Nephron (organoid): Measurements from ENCODE around the gene ABCA7.

Source experiments
- H3K27ac Mint-ChIP-seq, 3 experiments: 2 replicates each; pipeline ENCODE4 v1.8.0; 2020; ENCODE audit warnings: mixed read lengths in 3 of 3, mild to moderate bottlenecking in 2 of 3, moderate library complexity in 1 of 3
- H3K27me3 Mint-ChIP-seq: 2 replicates; pipeline ENCODE4 v1.8.0; 2021; ENCODE audit warnings: low read depth, mild to moderate bottlenecking, moderate library complexity, mixed read lengths
- H3K36me3 Mint-ChIP-seq: 2 replicates; pipeline ENCODE4 v1.8.0; 2020; ENCODE audit warnings: low read depth, mixed read lengths
- H3K4me1 Mint-ChIP-seq: 2 replicates; pipeline ENCODE4 v1.8.0; 2020; ENCODE audit warnings: mixed read lengths
- H3K4me3 Mint-ChIP-seq, 3 experiments: 2 replicates each; pipeline ENCODE4 v1.8.0; 2020; ENCODE audit warnings: mild to moderate bottlenecking in 3 of 3, mixed read lengths in 3 of 3, moderate library complexity in 2 of 3
- H3K9me3 Mint-ChIP-seq: 2 replicates; pipeline ENCODE4 v1.8.0; 2020; ENCODE audit warnings: mixed read lengths
- TF ChIP-seq, protein P1 (sequence below), 3 experiments: fragments of 200-600 bp; sonication (generic); IDR thresholded peaks; one replicate each; pipeline ENCODE4 v1.5.0; 2021; ENCODE audit warnings: antibody characterized with exemption in 3 of 3; ENCODE audit not compliant: unreplicated experiment in 3 of 3

Gene ABCA7

DNA sequence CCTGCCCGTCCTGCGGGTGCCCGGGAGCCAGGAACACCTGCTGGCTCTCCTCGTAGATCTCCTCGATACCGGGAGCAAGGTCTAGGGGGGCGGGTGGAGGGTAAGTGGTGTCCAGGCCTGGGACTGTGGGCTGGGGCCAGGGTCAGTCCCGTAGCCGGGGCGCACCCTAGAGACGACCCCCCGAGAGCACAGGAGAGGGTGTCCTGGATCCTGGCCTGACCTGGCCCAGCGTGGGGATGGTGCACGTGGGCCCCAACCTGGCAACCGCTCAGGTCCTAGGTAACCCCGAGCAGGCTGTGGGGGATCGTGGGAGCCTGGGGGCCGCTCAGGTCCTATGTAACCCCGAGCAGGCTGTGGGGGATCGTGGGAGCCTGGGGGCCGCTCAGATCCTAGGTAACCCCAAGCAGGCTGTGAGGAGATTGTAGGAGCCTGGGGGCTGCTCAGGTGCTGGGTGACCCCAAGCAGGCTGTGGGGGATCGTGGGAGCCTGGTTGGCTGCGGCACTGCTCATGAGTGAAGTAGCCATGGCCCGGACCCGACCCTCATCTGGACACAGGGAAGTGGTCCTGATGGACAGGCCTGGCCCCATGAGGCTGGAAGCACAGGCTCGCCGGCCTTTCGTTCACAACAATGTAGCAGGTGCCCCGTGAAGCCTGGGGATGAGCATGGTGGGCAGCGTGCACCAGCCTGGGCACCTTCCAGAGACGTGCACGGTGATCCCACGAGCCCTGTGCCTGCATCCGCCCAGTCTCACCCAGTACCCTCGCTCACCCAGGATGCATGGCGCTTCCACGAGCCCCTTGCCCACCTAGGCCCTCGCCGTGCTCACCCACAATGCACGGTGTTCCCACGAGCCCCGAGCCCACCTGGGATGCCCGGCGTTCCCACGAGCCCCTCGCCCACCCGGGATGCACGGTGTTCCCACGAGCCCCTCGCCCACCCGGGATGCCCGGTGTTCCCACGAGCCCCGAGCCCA, 70.1 kb downstream of the ABCA7 start:
- Mint-ChIP-seq H3K4me1 (no peaks in the 10 kb centered on the region), H3K27me3 (no peaks in the 10 kb centered on the region), H3K9me3 (no peaks in the 10 kb centered on the region), H3K27ac (no peak overlapping the region), H3K36me3 (no peaks in the 10 kb centered on the region), H3K4me3 (no peak overlapping the region)
- TF ChIP-seq, protein P1, sequence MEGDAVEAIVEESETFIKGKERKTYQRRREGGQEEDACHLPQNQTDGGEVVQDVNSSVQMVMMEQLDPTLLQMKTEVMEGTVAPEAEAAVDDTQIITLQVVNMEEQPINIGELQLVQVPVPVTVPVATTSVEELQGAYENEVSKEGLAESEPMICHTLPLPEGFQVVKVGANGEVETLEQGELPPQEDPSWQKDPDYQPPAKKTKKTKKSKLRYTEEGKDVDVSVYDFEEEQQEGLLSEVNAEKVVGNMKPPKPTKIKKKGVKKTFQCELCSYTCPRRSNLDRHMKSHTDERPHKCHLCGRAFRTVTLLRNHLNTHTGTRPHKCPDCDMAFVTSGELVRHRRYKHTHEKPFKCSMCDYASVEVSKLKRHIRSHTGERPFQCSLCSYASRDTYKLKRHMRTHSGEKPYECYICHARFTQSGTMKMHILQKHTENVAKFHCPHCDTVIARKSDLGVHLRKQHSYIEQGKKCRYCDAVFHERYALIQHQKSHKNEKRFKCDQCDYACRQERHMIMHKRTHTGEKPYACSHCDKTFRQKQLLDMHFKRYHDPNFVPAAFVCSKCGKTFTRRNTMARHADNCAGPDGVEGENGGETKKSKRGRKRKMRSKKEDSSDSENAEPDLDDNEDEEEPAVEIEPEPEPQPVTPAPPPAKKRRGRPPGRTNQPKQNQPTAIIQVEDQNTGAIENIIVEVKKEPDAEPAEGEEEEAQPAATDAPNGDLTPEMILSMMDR (IDR thresholded peaks at IDR 0.05; ENCODE audit: unreplicated experiment in 3 of 3), result no peak

DNA sequence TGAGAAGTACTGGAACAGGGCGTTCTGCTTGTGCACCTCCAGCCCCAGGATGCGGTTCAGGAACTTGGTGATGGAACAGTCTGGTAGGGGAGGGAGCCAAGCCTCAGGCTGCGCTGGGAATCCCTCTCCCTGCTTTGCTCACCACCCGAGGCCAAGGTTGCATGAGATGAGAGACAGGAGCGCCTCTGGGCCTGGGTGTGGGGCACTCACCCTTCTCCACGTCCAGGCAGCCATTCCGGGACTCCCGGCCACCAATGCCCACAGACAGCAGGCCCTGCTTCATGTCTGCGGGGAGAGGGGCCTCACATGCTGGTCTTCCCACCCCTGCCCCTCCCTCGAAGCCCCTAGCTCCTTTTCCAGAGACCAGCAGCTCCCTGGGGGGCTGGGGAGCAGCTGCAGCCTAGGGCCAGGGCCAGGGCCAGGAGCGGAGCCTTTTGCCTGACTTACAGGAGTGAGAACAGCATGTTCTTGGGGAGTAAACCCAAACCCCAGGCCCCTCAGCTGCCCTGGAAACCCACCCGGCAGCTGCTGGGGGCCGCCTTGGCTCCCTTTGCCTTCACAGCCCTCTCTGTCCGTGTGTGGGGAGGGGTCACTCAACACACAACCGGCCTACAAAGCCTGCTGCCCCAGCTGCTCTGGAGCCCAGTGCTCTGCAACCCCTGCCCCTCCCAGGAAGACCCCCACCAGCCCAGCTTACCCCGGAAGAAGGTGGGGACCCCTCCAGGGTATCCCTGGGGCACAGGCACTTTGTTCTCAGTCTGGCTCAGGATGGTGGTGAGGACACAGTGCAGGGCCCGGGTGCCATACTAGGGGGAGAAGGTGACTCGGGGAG, 71.1 kb downstream of the ABCA7 start:
- no peak overlapping the region for H3K4me3 Mint-ChIP-seq
- H3K27me3 Mint-ChIP-seq, result no peaks in the 10 kb centered on the region
- H3K9me3 Mint-ChIP-seq, result no peaks in the 10 kb centered on the region
- no peaks in the 10 kb centered on the region for H3K4me1 Mint-ChIP-seq
- H3K27ac Mint-ChIP-seq, result no peak overlapping the region
- TF ChIP-seq, protein P1 (IDR thresholded peaks at IDR 0.05; ENCODE audit: unreplicated experiment in 3 of 3), result no peak
- H3K36me3 Mint-ChIP-seq, result no peaks in the 10 kb centered on the region

GRCh38 chr19:1111641-1112267, 71.8 kb downstream of the ABCA7 start:
- TF ChIP-seq, protein P1 (IDR thresholded peaks at IDR 0.05; ENCODE audit: unreplicated experiment in 3 of 3), result no peak
- Mint-ChIP-seq H3K27me3 (no peaks in the 10 kb centered on the region), H3K27ac (no peak overlapping the region), H3K4me1 (no peaks in the 10 kb centered on the region), H3K4me3 (no peak overlapping the region), H3K36me3 (no peaks in the 10 kb centered on the region), H3K9me3 (no peaks in the 10 kb centered on the region)

DNA sequence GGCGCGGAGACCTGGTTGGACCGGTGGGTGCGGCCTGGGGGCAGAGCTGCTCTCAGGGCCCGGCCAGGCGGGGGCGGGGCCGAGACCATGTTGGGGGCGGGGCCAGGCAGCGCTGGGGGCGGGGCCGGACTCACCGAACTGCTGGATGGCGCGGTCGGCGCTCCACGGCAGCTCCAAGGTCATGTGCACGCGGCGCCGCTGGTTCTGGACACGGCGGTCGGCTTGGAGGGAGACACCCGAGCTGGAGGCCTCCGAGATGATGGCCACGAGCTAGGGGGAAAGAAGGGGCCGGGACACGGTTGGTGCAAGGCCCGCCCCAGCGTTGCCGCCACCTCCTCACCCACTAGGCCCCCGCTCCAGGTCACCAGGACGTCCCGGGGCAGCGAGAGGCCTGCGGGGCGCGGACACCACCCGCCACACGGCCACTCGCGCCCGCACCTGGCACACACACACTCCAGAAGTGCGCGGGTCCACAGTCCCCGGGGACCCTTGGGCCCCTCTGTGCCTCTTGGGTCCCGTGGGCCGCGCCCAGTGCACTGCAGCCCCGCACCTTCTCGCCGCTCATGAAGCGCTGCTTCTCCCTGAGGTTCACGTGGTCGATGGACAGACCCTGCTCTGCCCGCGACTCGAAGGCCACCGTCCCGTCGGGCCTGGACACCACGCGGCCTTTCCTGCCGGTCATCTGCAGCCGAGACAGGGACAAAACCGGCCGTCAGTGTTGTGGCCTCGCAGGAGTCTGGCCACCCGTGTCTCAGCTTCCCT, 72.5 kb downstream of the ABCA7 start:
- H3K27ac Mint-ChIP-seq, result no peak overlapping the region
- TF ChIP-seq, protein P1 (IDR thresholded peaks at IDR 0.05; ENCODE audit: unreplicated experiment in 3 of 3), result no peak
- H3K27me3 Mint-ChIP-seq, result no peaks in the 10 kb centered on the region
- H3K9me3 Mint-ChIP-seq, result no peaks in the 10 kb centered on the region
- H3K4me1 Mint-ChIP-seq, result no peaks in the 10 kb centered on the region
- H3K36me3 Mint-ChIP-seq, result no peaks in the 10 kb centered on the region
- H3K4me3 Mint-ChIP-seq, result no peak overlapping the region
